ENCODE data around the gene SLC25A13. TPM values are rescaled to one million over a fixed set of nuclear protein-coding genes. Genes with fewer than 3 reads are reported as not detected.
A peak's percentile ranks its signal among the peaks of the same experiment; 100 is the strongest.

The SLC25A13 gene
- polyA plus RNA-seq, 6 donors from 2014 or later = 11.0 to 20.6 (median 14.3) TPM

DNA sequence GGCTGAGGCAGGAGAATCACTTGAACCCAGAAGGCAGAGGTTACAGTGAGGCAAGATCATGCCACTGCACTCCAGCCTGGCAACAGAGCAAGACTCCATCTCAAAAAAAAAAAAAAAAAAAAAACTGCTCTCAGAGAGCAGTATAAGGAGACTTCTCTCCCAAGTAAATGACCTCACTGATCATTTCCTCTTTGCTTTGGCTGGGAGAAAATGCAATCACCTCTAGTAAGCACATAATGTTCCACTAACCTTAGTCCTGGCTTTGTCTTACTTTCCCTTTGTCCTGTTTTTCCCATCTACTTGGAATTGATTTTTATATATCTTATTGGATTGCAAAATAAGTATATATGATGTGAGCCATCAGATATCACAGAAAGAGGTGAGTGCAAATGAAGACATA lies 2.5 kb downstream of the SLC25A13 start:
- peaks cover 20 to 42% (median 26%) of the 10 kb centered on the region in 3 donors for H3K4me1 Mint-ChIP-seq
- H3K27me3 Mint-ChIP-seq = no peaks in the 10 kb centered on the region
- no peaks in the 10 kb centered on the region for H3K36me3 Mint-ChIP-seq
- peak overlapping the region in 1 of 6 donors; percentile 66 for H3K27ac Mint-ChIP-seq
- DNase-seq = no peak
- no peak for ATAC-seq (ENCODE audit: low read depth in 2 of 2)
- no peaks in the 10 kb centered on the region for H3K9me3 Mint-ChIP-seq
- peak overlapping the region in 2 of 8 donors; percentile 52 to 81 for H3K4me3 Mint-ChIP-seq

DNA sequence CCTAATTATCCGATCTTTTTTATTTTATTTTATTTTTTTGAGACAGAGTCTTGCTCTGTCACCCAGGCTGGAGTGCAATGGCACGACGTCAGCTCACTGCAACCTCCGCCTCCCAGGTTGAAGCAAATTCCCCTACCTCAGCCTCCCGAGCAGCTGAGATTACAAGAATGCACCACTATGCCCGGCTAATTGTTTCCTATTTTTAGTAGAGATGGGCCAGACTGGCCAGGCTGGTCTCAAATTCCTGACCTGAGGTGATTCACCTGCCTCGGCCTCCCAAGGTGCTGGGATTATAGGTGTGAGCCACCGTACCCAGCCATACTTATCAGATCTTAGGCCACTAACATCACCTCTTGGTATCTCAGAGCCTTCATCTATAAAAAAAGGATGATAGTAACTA lies 4.9 kb downstream of the SLC25A13 start:
- H3K4me1 Mint-ChIP-seq = peaks cover 29 to 48% (median 31%) of the 10 kb centered on the region in 3 donors
- no peaks in the 10 kb centered on the region for H3K9me3 Mint-ChIP-seq
- H3K4me3 Mint-ChIP-seq = no peak overlapping the region
- no peak overlapping the region for H3K27ac Mint-ChIP-seq
- ATAC-seq (ENCODE audit: low read depth in 2 of 2) (no peak), DNase-seq (no peak)
- H3K27me3 Mint-ChIP-seq = no peaks in the 10 kb centered on the region
- H3K36me3 Mint-ChIP-seq = no peaks in the 10 kb centered on the region

DNA sequence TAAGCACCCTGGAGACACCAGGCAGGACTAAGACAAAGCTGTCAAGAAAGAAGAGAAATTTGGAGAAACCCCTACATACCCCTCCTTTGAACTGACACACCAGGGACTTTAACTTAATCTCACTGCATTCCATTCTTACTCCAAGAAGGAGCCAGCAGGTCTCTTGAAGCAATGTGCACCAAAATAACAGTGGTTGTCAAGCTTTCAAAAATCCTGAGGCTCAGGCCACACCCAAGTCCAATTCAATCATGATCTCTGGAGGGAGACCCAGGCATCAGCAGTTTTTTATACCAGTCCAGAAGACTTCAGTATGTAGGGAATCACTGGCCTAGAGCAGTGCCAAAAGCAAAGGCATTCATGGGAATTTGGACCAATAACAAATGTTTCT lies 6.8 kb downstream of the SLC25A13 start:
- peak overlapping the region in 2 of 6 donors; percentile 70 to 78 for H3K27ac Mint-ChIP-seq

DNA sequence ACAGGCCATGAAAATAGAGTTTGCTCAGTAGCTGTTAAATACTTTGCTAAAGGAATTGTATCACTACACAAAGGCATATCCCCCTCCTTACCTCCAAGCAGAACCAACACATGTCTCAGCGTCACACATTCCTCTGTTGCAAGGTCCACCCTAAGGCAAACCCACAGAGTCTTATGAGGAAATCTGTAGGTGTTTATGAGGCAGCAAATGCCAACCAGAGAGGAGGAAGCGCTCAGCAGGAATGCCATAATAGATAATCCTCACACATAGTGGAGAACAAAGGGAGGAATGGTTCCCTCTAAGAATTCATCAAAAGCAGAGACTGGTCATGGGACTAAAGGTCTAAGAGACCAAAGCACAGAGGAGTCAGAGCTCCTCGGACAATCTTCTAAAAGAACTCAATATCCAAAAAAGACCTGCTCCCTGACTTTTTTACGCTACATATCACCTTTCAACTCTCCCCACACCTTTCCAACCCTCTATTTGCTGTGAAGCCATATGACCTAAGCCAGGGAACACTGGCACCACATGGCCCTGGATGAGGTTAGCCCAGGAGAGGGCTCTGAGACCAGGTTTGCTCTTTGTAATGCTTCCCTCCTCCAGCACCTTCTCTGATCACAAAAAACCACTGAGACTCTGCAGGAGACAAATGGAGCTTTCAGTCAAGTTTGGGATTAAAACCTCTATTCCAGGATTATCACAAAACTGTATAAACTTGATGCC lies 7.3 kb downstream of the SLC25A13 start:
- Mint-ChIP-seq H3K27me3 (no peaks in the 10 kb centered on the region), H3K4me1 (peaks cover 19 to 55% (median 25%) of the 10 kb centered on the region in 3 donors), H3K9me3 (no peaks in the 10 kb centered on the region), H3K27ac (peak overlapping the region in 1 of 6 donors; percentile 78), H3K36me3 (no peaks in the 10 kb centered on the region), H3K4me3 (no peak overlapping the region)
- no peak for DNase-seq
- no peak for ATAC-seq (ENCODE audit: low read depth in 2 of 2)

More for the DNA sequence above, 6.8 kb downstream of the SLC25A13 start:
- no peak for ATAC-seq (ENCODE audit: low read depth in 2 of 2)
- H3K4me3 Mint-ChIP-seq = no peak overlapping the region
- no peaks in the 10 kb centered on the region for H3K27me3 Mint-ChIP-seq
- H3K9me3 Mint-ChIP-seq = no peaks in the 10 kb centered on the region
- DNase-seq = no peak
- no peaks in the 10 kb centered on the region for H3K36me3 Mint-ChIP-seq
- H3K4me1 Mint-ChIP-seq = peaks cover 20 to 55% (median 23%) of the 10 kb centered on the region in 3 donors

DNA sequence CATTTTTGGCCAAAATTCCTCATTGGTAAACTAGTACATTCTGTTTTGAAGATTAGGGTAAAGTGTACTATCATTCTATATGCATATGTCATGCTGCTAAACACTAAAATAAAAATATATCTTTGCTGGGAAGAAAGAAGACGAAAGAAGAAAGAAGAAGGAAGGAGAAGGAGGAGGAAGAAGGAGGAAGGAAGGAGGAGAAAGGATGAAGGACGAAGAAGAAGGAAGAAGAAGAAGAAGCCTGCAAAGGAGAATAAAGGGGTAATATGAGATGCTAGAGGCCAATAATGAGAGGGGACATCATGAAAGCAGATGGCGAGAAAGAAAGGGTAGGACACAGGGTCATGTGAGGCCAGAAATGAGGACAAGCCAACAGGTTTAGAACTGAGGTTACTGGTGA lies 8.0 kb downstream of the SLC25A13 start:
- peaks cover 20 to 60% (median 27%) of the 10 kb centered on the region in 3 donors for H3K4me1 Mint-ChIP-seq
- no peak overlapping the region for H3K4me3 Mint-ChIP-seq

DNA sequence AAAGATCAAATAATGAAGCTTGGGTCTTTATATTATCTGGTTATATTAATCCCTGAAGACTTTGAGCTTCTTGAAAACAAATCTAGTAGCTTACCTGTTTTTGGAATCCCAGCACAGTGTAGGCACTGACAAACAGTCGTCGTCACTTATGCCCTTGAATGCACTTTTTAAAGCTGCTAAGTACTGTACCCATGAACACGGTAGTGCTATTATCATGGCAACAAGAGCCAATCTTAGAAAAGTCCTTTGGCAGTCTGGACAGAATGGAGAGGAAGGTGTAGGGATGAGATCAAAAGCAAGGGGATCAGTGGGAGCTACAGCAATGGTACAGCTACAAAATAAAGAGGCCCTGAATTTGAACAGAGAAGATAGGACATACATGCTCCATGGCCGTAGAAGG lies 9.4 kb downstream of the SLC25A13 start:
- DNase-seq (no peak), ATAC-seq (ENCODE audit: low read depth in 2 of 2) (no peak)
- Mint-ChIP-seq H3K9me3 (no peaks in the 10 kb centered on the region), H3K27me3 (no peaks in the 10 kb centered on the region), H3K36me3 (peaks cover 0 to 9% of the 10 kb centered on the region in 2 donors), H3K4me3 (no peak overlapping the region), H3K27ac (peak overlapping the region in 1 of 6 donors; percentile 0), H3K4me1 (peaks cover 24 to 52% (median 26%) of the 10 kb centered on the region in 3 donors)

More for the DNA sequence above, 8.0 kb downstream of the SLC25A13 start:
- DNase-seq = no peak
- ATAC-seq (ENCODE audit: low read depth in 2 of 2) = no peak
- Mint-ChIP-seq H3K27ac (no peak overlapping the region), H3K36me3 (no peaks in the 10 kb centered on the region), H3K9me3 (no peaks in the 10 kb centered on the region), H3K27me3 (no peaks in the 10 kb centered on the region)

- Mint-ChIP-seq H3K4me1 (peaks cover 24 to 47% (median 26%) of the 10 kb centered on the region in 3 donors), H3K4me3 (no peak overlapping the region), H3K9me3 (no peaks in the 10 kb centered on the region), H3K27me3 (no peaks in the 10 kb centered on the region), H3K36me3 (peaks cover under 1 to 9% of the 10 kb centered on the region in 2 donors), H3K27ac (no peak overlapping the region)
- DNase-seq (no peak), ATAC-seq (ENCODE audit: low read depth in 2 of 2) (no peak)
Observed at GRCh38 chr7:96311967-96312366, 9.9 kb downstream of the SLC25A13 start.

GRCh38 chr7:96310110-96310509 lies 11.8 kb downstream of the SLC25A13 start:
- Mint-ChIP-seq H3K9me3 (no peaks in the 10 kb centered on the region), H3K36me3 (peaks cover 8 to 9% of the 10 kb centered on the region in 2 donors), H3K27me3 (no peaks in the 10 kb centered on the region), H3K4me1 (peaks cover 28 to 54% (median 38%) of the 10 kb centered on the region in 3 donors), H3K4me3 (no peak overlapping the region), H3K27ac (no peak overlapping the region)
- DNase-seq = no peak
- no peak for ATAC-seq (ENCODE audit: low read depth in 2 of 2)

- Mint-ChIP-seq H3K27me3 (no peaks in the 10 kb centered on the region), H3K4me1 (peaks cover 29 to 63% (median 41%) of the 10 kb centered on the region in 3 donors), H3K9me3 (no peaks in the 10 kb centered on the region), H3K4me3 (no peak overlapping the region), H3K27ac (peak overlapping the region in 1 of 6 donors; percentile 53), H3K36me3 (peaks cover 8 to 9% of the 10 kb centered on the region in 2 donors)
- ATAC-seq (ENCODE audit: low read depth in 2 of 2) (no peak), DNase-seq (no peak)
Observed at GRCh38 chr7:96308950-96309263, 13.0 kb downstream of the SLC25A13 start.

GRCh38 chr7:96308253-96308949 lies 13.5 kb downstream of the SLC25A13 start:
- H3K27ac Mint-ChIP-seq = peak overlapping the region in 3 of 6 donors; percentile 53 to 78 (median 74)
- no peaks in the 10 kb centered on the region for H3K27me3 Mint-ChIP-seq
- H3K36me3 Mint-ChIP-seq = peaks cover 8 to 9% of the 10 kb centered on the region in 2 donors
- ATAC-seq (ENCODE audit: low read depth in 2 of 2) (no peak), DNase-seq (no peak)
- H3K4me3 Mint-ChIP-seq = no peak overlapping the region
- H3K4me1 Mint-ChIP-seq = peaks cover 31 to 68% (median 43%) of the 10 kb centered on the region in 3 donors
- no peaks in the 10 kb centered on the region for H3K9me3 Mint-ChIP-seq

- ATAC-seq (ENCODE audit: low read depth in 2 of 2) = no peak
- peak overlapping the region in 2 of 6 donors; percentile 32 to 85 for H3K27ac Mint-ChIP-seq
Observed at GRCh38 chr7:96306385-96307125, 15.3 kb downstream of the SLC25A13 start.

GRCh38 chr7:96305915-96306314 lies 16.0 kb downstream of the SLC25A13 start:
- peaks cover 30 to 68% (median 60%) of the 10 kb centered on the region in 3 donors for H3K4me1 Mint-ChIP-seq
- peaks cover 8 to 9% of the 10 kb centered on the region in 2 donors for H3K36me3 Mint-ChIP-seq
- ATAC-seq (ENCODE audit: low read depth in 2 of 2) (no peak), DNase-seq (no peak)
- H3K27me3 Mint-ChIP-seq = no peaks in the 10 kb centered on the region
- no peak overlapping the region for H3K4me3 Mint-ChIP-seq
- H3K9me3 Mint-ChIP-seq = no peaks in the 10 kb centered on the region
- peak overlapping the region in 1 of 6 donors; percentile 21 for H3K27ac Mint-ChIP-seq

More at GRCh38 chr7:96306385-96307125, 15.3 kb downstream of the SLC25A13 start:
- no peaks in the 10 kb centered on the region for H3K9me3 Mint-ChIP-seq
- no peak for DNase-seq
- peak overlapping the region in 1 of 8 donors; percentile 59 for H3K4me3 Mint-ChIP-seq
- peaks cover 8 to 9% of the 10 kb centered on the region in 2 donors for H3K36me3 Mint-ChIP-seq
- H3K27me3 Mint-ChIP-seq = no peaks in the 10 kb centered on the region
- peaks cover 31 to 70% (median 54%) of the 10 kb centered on the region in 3 donors for H3K4me1 Mint-ChIP-seq

GRCh38 chr7:96304573-96304972 lies 17.3 kb downstream of the SLC25A13 start:
- DNase-seq (no peak), ATAC-seq (ENCODE audit: low read depth in 2 of 2) (no peak)
- Mint-ChIP-seq H3K4me3 (no peak overlapping the region), H3K9me3 (no peaks in the 10 kb centered on the region), H3K36me3 (peaks cover 8 to 9% of the 10 kb centered on the region in 2 donors), H3K4me1 (peaks cover 35 to 66% (median 62%) of the 10 kb centered on the region in 3 donors), H3K27me3 (no peaks in the 10 kb centered on the region), H3K27ac (peak overlapping the region in 2 of 6 donors; percentile 27 to 51)
